Measurements from ENCODE around the gene CEMIP.

- TF ChIP-seq CTCF (IDR thresholded peaks at IDR 0.05 in 4 of 5, conservative IDR thresholded peaks at IDR 0.05 in 1 of 5) (no peak), POLR2A (IDR thresholded peaks at IDR 0.05) (no peak)
Observed at GRCh38 chr15:80937718-80938117, 158.5 kb downstream of the CEMIP start.
